Measurements from ENCODE around the gene ONECUT3. TPM values are rescaled to one million over a fixed set of nuclear protein-coding genes. Genes with fewer than 3 reads are reported as not detected.
A peak's percentile ranks its signal among the peaks of the same experiment; 100 is the strongest.

ONECUT3 gene
- total RNA-seq, 1 donor from 2014 or later, result 0.09 TPM

- no peak for DNase-seq (ENCODE audit: low spot score)
- Histone ChIP-seq H3K4me2 (no peak overlapping the region), H3K4me3 (no peak overlapping the region), H3F3A (ENCODE audit: low read depth) (peaks cover 2% of the 10 kb centered on the region), H3K4me1 (no peaks in the 10 kb centered on the region), H3K79me2 (ENCODE audit: low read depth) (no peaks in the 10 kb centered on the region), H3K27me3 (peaks cover 17% of the 10 kb centered on the region), H3K36me3 (no peaks in the 10 kb centered on the region), H3K9me3 (ENCODE audit: low read depth) (no peaks in the 10 kb centered on the region), H4K20me1 (ENCODE audit: low read depth) (no peaks in the 10 kb centered on the region), H2AFZ (replicated peaks) (no peak overlapping the region), H3K27ac (no peak overlapping the region), H3K9ac (no peak overlapping the region)
- no peak overlapping the region for H3K4me3 Mint-ChIP-seq
- H3K9me3 Mint-ChIP-seq, result no peaks in the 10 kb centered on the region
- peaks cover 8% of the 10 kb centered on the region for H3K4me1 Mint-ChIP-seq
- H3K27ac Mint-ChIP-seq, result no peak overlapping the region
- H3K27me3 Mint-ChIP-seq (ENCODE audit: insufficient read depth, low read depth), result peaks cover 19% of the 10 kb centered on the region
- no peaks in the 10 kb centered on the region for H3K36me3 Mint-ChIP-seq
- TF ChIP-seq EZH2phosphoT487 (IDR thresholded peaks at IDR 0.05) (no peak), EZH2 (IDR thresholded peaks at IDR 0.05) (no peak)
- TF ChIP-seq, protein P1, sequence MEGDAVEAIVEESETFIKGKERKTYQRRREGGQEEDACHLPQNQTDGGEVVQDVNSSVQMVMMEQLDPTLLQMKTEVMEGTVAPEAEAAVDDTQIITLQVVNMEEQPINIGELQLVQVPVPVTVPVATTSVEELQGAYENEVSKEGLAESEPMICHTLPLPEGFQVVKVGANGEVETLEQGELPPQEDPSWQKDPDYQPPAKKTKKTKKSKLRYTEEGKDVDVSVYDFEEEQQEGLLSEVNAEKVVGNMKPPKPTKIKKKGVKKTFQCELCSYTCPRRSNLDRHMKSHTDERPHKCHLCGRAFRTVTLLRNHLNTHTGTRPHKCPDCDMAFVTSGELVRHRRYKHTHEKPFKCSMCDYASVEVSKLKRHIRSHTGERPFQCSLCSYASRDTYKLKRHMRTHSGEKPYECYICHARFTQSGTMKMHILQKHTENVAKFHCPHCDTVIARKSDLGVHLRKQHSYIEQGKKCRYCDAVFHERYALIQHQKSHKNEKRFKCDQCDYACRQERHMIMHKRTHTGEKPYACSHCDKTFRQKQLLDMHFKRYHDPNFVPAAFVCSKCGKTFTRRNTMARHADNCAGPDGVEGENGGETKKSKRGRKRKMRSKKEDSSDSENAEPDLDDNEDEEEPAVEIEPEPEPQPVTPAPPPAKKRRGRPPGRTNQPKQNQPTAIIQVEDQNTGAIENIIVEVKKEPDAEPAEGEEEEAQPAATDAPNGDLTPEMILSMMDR (IDR thresholded peaks at IDR 0.05), result no peak
These were observed 54.5 kb downstream of the ONECUT3 start for GRCh38 chr19:1807695-1808394.

GRCh38 chr19:1808395-1808731, 55.1 kb downstream of the ONECUT3 start:
- Histone ChIP-seq H3K9ac (no peak overlapping the region), H3K27me3 (peaks cover 17% of the 10 kb centered on the region), H3K4me2 (no peak overlapping the region), H3K4me3 (no peak overlapping the region), H3K4me1 (no peaks in the 10 kb centered on the region), H3K79me2 (ENCODE audit: low read depth) (no peaks in the 10 kb centered on the region), H2AFZ (replicated peaks) (no peak overlapping the region), H3K27ac (no peak overlapping the region), H3F3A (ENCODE audit: low read depth) (peaks cover 2% of the 10 kb centered on the region), H4K20me1 (ENCODE audit: low read depth) (peaks cover 2% of the 10 kb centered on the region), H3K9me3 (ENCODE audit: low read depth) (no peaks in the 10 kb centered on the region), H3K36me3 (no peaks in the 10 kb centered on the region)
- H3K27me3 Mint-ChIP-seq (ENCODE audit: insufficient read depth, low read depth), result peaks cover 18% of the 10 kb centered on the region
- TF ChIP-seq EZH2 (IDR thresholded peaks at IDR 0.05) (no peak), EZH2phosphoT487 (IDR thresholded peaks at IDR 0.05) (no peak)
- TF ChIP-seq, protein P1 (IDR thresholded peaks at IDR 0.05), result no peak
- H3K9me3 Mint-ChIP-seq, result no peaks in the 10 kb centered on the region
- peaks cover 12% of the 10 kb centered on the region for H3K4me1 Mint-ChIP-seq
- H3K36me3 Mint-ChIP-seq, result no peaks in the 10 kb centered on the region
- DNase-seq (ENCODE audit: low spot score), result no peak
- H3K4me3 Mint-ChIP-seq, result no peak overlapping the region
- no peak overlapping the region for H3K27ac Mint-ChIP-seq

DNA sequence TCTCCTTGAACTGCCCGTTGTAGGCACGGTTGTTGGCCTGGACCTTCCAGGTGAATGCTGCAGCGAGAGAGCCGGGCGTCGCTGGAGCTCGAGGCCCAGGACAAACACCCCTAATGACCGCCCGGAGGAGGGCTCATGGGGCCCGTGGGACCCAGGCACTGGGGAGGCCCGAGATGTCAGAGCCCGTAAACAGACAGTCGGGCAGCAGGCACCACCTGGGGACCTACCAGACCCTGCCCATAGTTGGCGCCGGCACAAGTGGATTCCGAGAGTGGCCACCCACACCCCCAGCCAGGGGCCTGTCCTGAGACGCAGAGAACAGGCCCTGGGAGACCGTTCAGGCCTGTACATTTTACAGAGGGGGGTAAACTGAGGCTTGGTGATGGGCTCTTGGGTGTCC, 56.4 kb downstream of the ONECUT3 start:
- Histone ChIP-seq H3K79me2 (ENCODE audit: low read depth) (no peaks in the 10 kb centered on the region), H4K20me1 (ENCODE audit: low read depth) (peaks cover 11% of the 10 kb centered on the region), H3K4me1 (no peaks in the 10 kb centered on the region), H2AFZ (replicated peaks) (no peak overlapping the region), H3F3A (ENCODE audit: low read depth) (peaks cover 2% of the 10 kb centered on the region), H3K9me3 (ENCODE audit: low read depth) (no peaks in the 10 kb centered on the region), H3K36me3 (no peaks in the 10 kb centered on the region), H3K27me3 (peaks cover 17% of the 10 kb centered on the region), H3K4me3 (no peak overlapping the region), H3K9ac (no peak overlapping the region), H3K27ac (no peak overlapping the region), H3K4me2 (no peak overlapping the region)
- Mint-ChIP-seq H3K27ac (no peak overlapping the region), H3K36me3 (no peaks in the 10 kb centered on the region), H3K4me1 (peaks cover 12% of the 10 kb centered on the region), H3K27me3 (ENCODE audit: insufficient read depth, low read depth) (peaks cover 15% of the 10 kb centered on the region), H3K9me3 (no peaks in the 10 kb centered on the region), H3K4me3 (no peak overlapping the region)
- DNase-seq (ENCODE audit: low spot score), result no peak
- TF ChIP-seq, protein P1 (IDR thresholded peaks at IDR 0.05), result peak; percentile 6
- no peak for TF ChIP-seq EZH2 (IDR thresholded peaks at IDR 0.05)
